GM23338 (cell line): ENCODE results near the gene CROCC2. TPM values are rescaled to one million over a fixed set of nuclear protein-coding genes. Genes with fewer than 3 reads are reported as not detected.

ENCODE experiments used
- ATAC-seq: fragments of 200-7000 bp; cut with Tn5 transposase; 3 replicates; pipeline ENCODE4 v1.9.1; 2020
- DNase-seq: peaks from one replicate; pipeline ENCODE4 v3.0.0-alpha.2; 2015; ENCODE audit warnings: low spot score
- H2AFZ ChIP-seq: fragments of 200-600 bp; sonication (generic); 2 replicates; pipeline ENCODE4 v1.8.0; 2016; ENCODE audit warnings: antibody characterized with exemption, mild to moderate bottlenecking, moderate library complexity
- H3F3A ChIP-seq: fragments of 200-600 bp; sonication (generic); replicated peaks from 2 replicates; pipeline ENCODE4 v1.8.0; 2017; ENCODE audit warnings: antibody characterized with exemption, mixed run types, low read depth
- H3K27ac ChIP-seq: fragments of 200-600 bp; sonication (generic); 2 replicates; pipeline ENCODE4 v1.6.1; 2016; ENCODE audit warnings: low read depth
- H3K27me3 ChIP-seq: fragments of 200-600 bp; sonication (generic); 2 replicates; pipeline ENCODE4 v1.8.0; 2016; ENCODE audit warnings: mild to moderate bottlenecking, mixed run types, moderate library complexity; ENCODE audit not compliant: insufficient read depth
- H3K36me3 ChIP-seq: fragments of 200-600 bp; sonication (generic); 2 replicates; pipeline ENCODE4 v1.8.0; 2016; ENCODE audit warnings: mild to moderate bottlenecking; ENCODE audit not compliant: insufficient read depth
- H3K4me1 ChIP-seq: fragments of 200-600 bp; sonication (generic); 2 replicates; pipeline ENCODE4 v1.8.0; 2016; ENCODE audit warnings: mild to moderate bottlenecking, moderate library complexity; ENCODE audit not compliant: insufficient read depth
- H3K4me2 ChIP-seq: fragments of 200-600 bp; sonication (generic); 2 replicates; pipeline ENCODE4 v1.7.1; 2017; ENCODE audit warnings: mixed run types
- H3K4me3 ChIP-seq: fragments of 200-600 bp; sonication (generic); 2 replicates; pipeline ENCODE4 v1.6.1; 2016; ENCODE audit warnings: mixed run types
- H3K79me2 ChIP-seq: fragments of 200-600 bp; sonication (generic); replicated peaks from 2 replicates; pipeline ENCODE4 v1.8.0; 2017; ENCODE audit warnings: mild to moderate bottlenecking; ENCODE audit not compliant: insufficient read depth
- H3K9me2 ChIP-seq: fragments of 200-600 bp; sonication (generic); 2 replicates; pipeline ENCODE4 v1.8.0; 2017; ENCODE audit not compliant: insufficient read depth
- H4K20me1 ChIP-seq: fragments of 200-600 bp; sonication (generic); replicated peaks from 2 replicates; pipeline ENCODE4 v1.8.0; 2017; ENCODE audit warnings: mild to moderate bottlenecking; ENCODE audit not compliant: insufficient read depth
- H3K27ac Mint-ChIP-seq: 2 replicates; pipeline ENCODE4 v1.8.0; 2020; ENCODE audit warnings: inconsistent platforms, mild to moderate bottlenecking, moderate library complexity, mixed read lengths
- H3K27me3 Mint-ChIP-seq: 3 replicates; pipeline ENCODE4 v1.8.0; 2022; ENCODE audit warnings: low read depth, mild to moderate bottlenecking, moderate library complexity, mixed read lengths, inconsistent platforms; ENCODE audit not compliant: insufficient read depth, poor library complexity
- H3K36me3 Mint-ChIP-seq: 3 replicates; pipeline ENCODE4 v1.8.0; 2021; ENCODE audit warnings: low read depth, mild to moderate bottlenecking, inconsistent platforms, moderate library complexity, mixed read lengths
- H3K4me1 Mint-ChIP-seq: 3 replicates; pipeline ENCODE4 v1.8.0; 2020; ENCODE audit warnings: mild to moderate bottlenecking, inconsistent platforms, mixed read lengths
- H3K4me3 Mint-ChIP-seq: 3 replicates; pipeline ENCODE4 v1.8.0; 2021; ENCODE audit warnings: moderate library complexity, mild to moderate bottlenecking, inconsistent platforms, mixed read lengths
- H3K9me3 Mint-ChIP-seq: 3 replicates; pipeline ENCODE4 v1.8.0; 2020; ENCODE audit warnings: moderate library complexity, mild to moderate bottlenecking, inconsistent platforms, mixed read lengths
- ZNF331 ChIP-seq: fragments of 250-450 bp; sonication (Bioruptor Pico); IDR thresholded peaks from 2 replicates; pipeline ENCODE4 v1.5.0; 2020; ENCODE audit warnings: low read depth, mild to moderate bottlenecking, moderate library complexity
- ZNF462 ChIP-seq: fragments of 250-450 bp; sonication (Bioruptor Pico); IDR thresholded peaks from 2 replicates; pipeline ENCODE4 v1.5.0; 2020; ENCODE audit warnings: mild to moderate bottlenecking, moderate library complexity
- polyA plus RNA-seq: library from polyadenylated mRNA; unstranded; fragments of >200 nt; fragmentation: Nextera tagmentation; extraction: Ambion mirVana; gene quantifications from 2 replicates; pipeline ENCODE4 v1.2.1, GENCODE V29; 2016
- total RNA-seq: library from RNA; depleted of rRNA; stranded (reverse); fragments of >200 nt; shearing (Covaris generic); gene quantifications from 2 replicates; pipeline ENCODE4 v1.2.3, GENCODE V29; 2014

The CROCC2 gene
- total and polyA plus RNA-seq, 2 experiments from 2014 or later, result not detected

- no peak for TF ChIP-seq ZNF462 (CRISPR knock-in tag)
Observed at GRCh38 chr2:240917684-240918257, 11.6 kb downstream of the CROCC2 start (continued).

- no peaks in the 10 kb centered on the region; the same call in 1 of the 2 replicates for H3K4me1 ChIP-seq
- no peaks in the 10 kb centered on the region for H3K79me2 ChIP-seq
- H3F3A ChIP-seq, result 0 out of 2 replicates have a peak, but pooled peaks cover 3% of the 10 kb centered on the region
- Mint-ChIP-seq H3K4me3 (no peak overlapping the region), H3K36me3 (no peaks in the 10 kb centered on the region), H3K4me1 (0 out of 3 replicates have a peak, but pooled peaks cover 2% of the 10 kb centered on the region), H3K27ac (no peak overlapping the region), H3K27me3 (peaks cover 2% of the 10 kb centered on the region), H3K9me3 (no peaks in the 10 kb centered on the region)
- no peak for DNase-seq
- ATAC-seq, result no peak
- peaks cover 6% of the 10 kb centered on the region; the same call in 1 of the 2 replicates for H3K27me3 ChIP-seq
- no peaks in the 10 kb centered on the region for H4K20me1 ChIP-seq
- no peaks in the 10 kb centered on the region for H3K36me3 ChIP-seq
- no peak overlapping the region for H3K4me2 ChIP-seq
- H2AFZ ChIP-seq, result no peak overlapping the region
- no peaks in the 10 kb centered on the region for H3K9me2 ChIP-seq
- no peak for TF ChIP-seq ZNF331 (CRISPR knock-in tag)
- H3K4me3 ChIP-seq, result no peak overlapping the region
- H3K27ac ChIP-seq, result no peak overlapping the region
Observed at GRCh38 chr2:240918258-240919091, 12.3 kb downstream of the CROCC2 start.
